Prostate gland (tissue), 2 donors: ENCODE results near the gene POLK. TPM values are rescaled to one million over a fixed set of nuclear protein-coding genes. Genes with fewer than 3 reads are reported as not detected.

Experiments used
- DNase-seq: peaks from one replicate; pipeline ENCODE4 v3.0.0-alpha.2; 2019; ENCODE audit warnings: low spot score
- H3K27ac ChIP-seq, 2 donors: fragments of 200-600 bp; sonication (generic); 2 replicates each; pipeline ENCODE4 v1.5.1; 2017 to 2019
- H3K27me3 ChIP-seq: fragments of 200-600 bp; sonication (generic); replicated peaks from 2 replicates; pipeline ENCODE4 v1.5.1; 2019; ENCODE audit not compliant: insufficient read depth
- H3K36me3 ChIP-seq, 2 donors: fragments of 200-600 bp; sonication (generic); 1 replicate in 1 of 2; 2 replicates in 1 of 2; pipeline versions ENCODE4 v1.5.1 to v1.8.1; 2017 to 2019
- H3K4me1 ChIP-seq: fragments of 200-600 bp; sonication (generic); replicated peaks from 2 replicates; pipeline ENCODE4 v1.5.1; 2019
- H3K4me3 ChIP-seq, 2 donors: fragments of 200-600 bp; sonication (generic); 2 replicates each; pipeline ENCODE4 v1.5.1; 2017 to 2019
- H3K9me3 ChIP-seq: fragments of 200-600 bp; sonication (generic); 2 replicates; pipeline ENCODE4 v1.5.1; 2017
- POLR2A ChIP-seq: fragments of 450-650 bp; IDR thresholded peaks from one replicate; pipeline ENCODE4 v1.6.1; 2016; ENCODE audit warnings: antibody characterized with exemption, mild to moderate bottlenecking
- POLR2AphosphoS5 ChIP-seq: sonication (generic); formaldehyde crosslinking; IDR thresholded peaks from one replicate; pipeline ENCODE4 v1.6.1; 2017; ENCODE audit warnings: antibody characterized with exemption
- WGBS: methylation state at CpG from one replicate; pipeline ENCODE4 v1.1.5; 2018; 5-methylcytosine and 5-hydroxymethylcytosine counted together
- intact Hi-C: fragments of 100-400 bp; cut with DNase I; formaldehyde crosslinking; loops from one replicate; pipeline ENCODE4 v1.14.2; 2022
- total RNA-seq, 2 donors: library from RNA; depleted of rRNA; stranded (reverse); fragments of >200 nt; gene quantifications; one replicate each; pipeline ENCODE4 v1.1.0, GENCODE V29; 2016
- TF ChIP-seq, protein P1 (sequence below), 4 experiments: fragments of 200-600 bp in 2 of 4; fragments of 450-650 bp in 2 of 4; sonication (generic) in 2 of 4; IDR thresholded peaks; 1 replicate in 3 of 4; 2 replicates in 1 of 4; pipeline ENCODE4 v1.5.1; 2016 to 2019; ENCODE audit warnings: antibody characterized with exemption in 4 of 4, mild to moderate bottlenecking in 2 of 4, moderate library complexity in 2 of 4

POLK gene
- total RNA-seq, 2 donors from 2014 or later = 28.4 to 33.6 TPM

- no peak overlapping the region for H3K27ac ChIP-seq
- DNase-seq = no peak
- no peaks in the 10 kb centered on the region for H3K9me3 ChIP-seq
- H3K27me3 ChIP-seq = no peaks in the 10 kb centered on the region
- H3K4me1 ChIP-seq = no peaks in the 10 kb centered on the region
- no peaks in the 10 kb centered on the region for H3K36me3 ChIP-seq
- TF ChIP-seq, protein P1, sequence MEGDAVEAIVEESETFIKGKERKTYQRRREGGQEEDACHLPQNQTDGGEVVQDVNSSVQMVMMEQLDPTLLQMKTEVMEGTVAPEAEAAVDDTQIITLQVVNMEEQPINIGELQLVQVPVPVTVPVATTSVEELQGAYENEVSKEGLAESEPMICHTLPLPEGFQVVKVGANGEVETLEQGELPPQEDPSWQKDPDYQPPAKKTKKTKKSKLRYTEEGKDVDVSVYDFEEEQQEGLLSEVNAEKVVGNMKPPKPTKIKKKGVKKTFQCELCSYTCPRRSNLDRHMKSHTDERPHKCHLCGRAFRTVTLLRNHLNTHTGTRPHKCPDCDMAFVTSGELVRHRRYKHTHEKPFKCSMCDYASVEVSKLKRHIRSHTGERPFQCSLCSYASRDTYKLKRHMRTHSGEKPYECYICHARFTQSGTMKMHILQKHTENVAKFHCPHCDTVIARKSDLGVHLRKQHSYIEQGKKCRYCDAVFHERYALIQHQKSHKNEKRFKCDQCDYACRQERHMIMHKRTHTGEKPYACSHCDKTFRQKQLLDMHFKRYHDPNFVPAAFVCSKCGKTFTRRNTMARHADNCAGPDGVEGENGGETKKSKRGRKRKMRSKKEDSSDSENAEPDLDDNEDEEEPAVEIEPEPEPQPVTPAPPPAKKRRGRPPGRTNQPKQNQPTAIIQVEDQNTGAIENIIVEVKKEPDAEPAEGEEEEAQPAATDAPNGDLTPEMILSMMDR (IDR thresholded peaks at IDR 0.05) = no peak
- TF ChIP-seq POLR2AphosphoS5 (no peak), POLR2A (no peak)
- intact Hi-C loops = no loop called here
- no peak overlapping the region for H3K4me3 ChIP-seq
These were observed 10.3 kb downstream of the POLK start for GRCh38 chr5:75522025-75522424.

DNA sequence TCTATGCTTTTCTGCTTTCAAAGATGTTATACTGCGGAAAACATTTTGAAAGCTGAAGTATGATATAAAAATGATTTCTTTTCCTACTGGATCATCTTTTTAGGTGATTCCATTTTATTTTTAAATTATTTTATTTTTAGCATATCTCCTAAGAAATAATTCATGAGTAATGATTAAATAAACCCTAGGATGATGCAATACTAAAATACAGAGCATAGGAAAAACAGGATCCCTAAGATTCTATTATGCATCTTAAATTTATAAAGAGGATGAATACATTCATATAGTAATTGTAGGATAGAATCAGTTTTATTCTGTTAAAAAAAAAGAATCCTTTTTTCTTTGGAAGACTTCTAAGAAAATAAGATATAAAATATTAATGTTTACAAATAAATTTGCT, 10.9 kb downstream of the POLK start:
- Histone ChIP-seq H3K4me3 (no peak overlapping the region), H3K27ac (no peak overlapping the region), H3K4me1 (no peaks in the 10 kb centered on the region), H3K27me3 (no peaks in the 10 kb centered on the region), H3K36me3 (no peaks in the 10 kb centered on the region), H3K9me3 (no peaks in the 10 kb centered on the region)
- TF ChIP-seq POLR2AphosphoS5 (no peak), POLR2A (no peak)
- TF ChIP-seq, protein P1 (IDR thresholded peaks at IDR 0.05) = no peak
- intact Hi-C loops = no loop called here
- WGBS = 98% methylated on average over 1 of the region's 1 CpG
- DNase-seq = no peak

DNA sequence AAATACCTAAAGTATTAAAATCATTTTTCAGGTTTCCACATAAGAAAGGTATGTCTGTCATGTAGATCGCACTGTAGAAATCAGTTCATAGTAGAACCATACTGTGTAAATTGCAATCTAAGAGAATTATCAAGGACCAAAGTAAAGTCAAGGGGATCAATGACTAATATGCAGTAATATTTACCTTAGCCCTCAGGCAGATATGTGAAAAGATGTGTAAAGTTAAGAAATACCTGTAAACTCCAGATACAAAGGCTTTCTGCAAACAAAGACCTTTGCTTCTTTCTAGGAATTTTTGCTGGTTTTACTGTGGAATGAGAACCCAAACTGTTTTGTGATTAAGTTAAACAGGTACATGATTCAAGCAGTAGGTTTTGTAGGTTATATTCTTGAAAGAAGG, 11.6 kb downstream of the POLK start:
- H3K4me3 ChIP-seq = no peak overlapping the region
- H3K36me3 ChIP-seq = no peaks in the 10 kb centered on the region
- H3K27me3 ChIP-seq = no peaks in the 10 kb centered on the region
- no peaks in the 10 kb centered on the region for H3K4me1 ChIP-seq
- DNase-seq = no peak
- intact Hi-C loops = no loop called here
- H3K9me3 ChIP-seq = no peaks in the 10 kb centered on the region
- 89% methylated on average over 1 of the region's 1 CpG for WGBS
- TF ChIP-seq POLR2A (no peak), POLR2AphosphoS5 (no peak)
- TF ChIP-seq, protein P1 (IDR thresholded peaks at IDR 0.05) = no peak
- H3K27ac ChIP-seq = no peak overlapping the region

DNA sequence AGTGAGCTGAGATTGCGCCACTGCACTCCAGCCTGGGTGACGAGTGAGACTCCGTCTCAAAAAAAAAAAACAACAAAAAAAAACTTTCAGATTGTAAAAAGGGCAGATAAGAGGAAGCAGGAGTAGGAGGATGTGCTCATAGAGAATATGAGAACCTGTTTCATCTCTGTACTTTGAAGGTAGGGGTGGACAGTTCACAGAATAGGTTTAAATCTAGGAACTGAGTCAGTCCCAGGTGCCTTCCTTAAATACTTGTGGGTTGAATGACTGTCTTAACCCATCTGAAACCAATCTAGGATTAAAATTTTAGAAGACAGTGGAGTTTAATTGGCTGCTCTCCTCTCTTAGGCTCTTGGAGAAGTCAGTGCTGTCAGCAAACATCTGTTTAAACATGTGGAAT, 12.4 kb downstream of the POLK start:
- H3K36me3 ChIP-seq = no peaks in the 10 kb centered on the region
- H3K27me3 ChIP-seq = no peaks in the 10 kb centered on the region
- TF ChIP-seq POLR2A (no peak), POLR2AphosphoS5 (no peak)
- TF ChIP-seq, protein P1 (IDR thresholded peaks at IDR 0.05) = no peak
- intact Hi-C loops = no loop called here
- no peaks in the 10 kb centered on the region for H3K4me1 ChIP-seq
- 95% methylated on average over 3 of the region's 3 CpGs for WGBS
- DNase-seq = no peak
- H3K27ac ChIP-seq = no peak overlapping the region
- no peak overlapping the region for H3K4me3 ChIP-seq
- no peaks in the 10 kb centered on the region for H3K9me3 ChIP-seq

GRCh38 chr5:75524591-75524990, 12.9 kb downstream of the POLK start:
- WGBS = 83% methylated on average over 1 of the region's 1 CpG
- Histone ChIP-seq H3K36me3 (no peaks in the 10 kb centered on the region), H3K27me3 (no peaks in the 10 kb centered on the region), H3K27ac (no peak overlapping the region), H3K4me3 (no peak overlapping the region), H3K4me1 (no peaks in the 10 kb centered on the region), H3K9me3 (no peaks in the 10 kb centered on the region)
- TF ChIP-seq POLR2A (no peak), POLR2AphosphoS5 (no peak)
- TF ChIP-seq, protein P1 (IDR thresholded peaks at IDR 0.05) = no peak
- intact Hi-C loops = no loop called here
- no peak for DNase-seq
